IPS-NIHi7 (cell line): ENCODE measurements around the gene PSMC3IP.

Experiments used
- DNase-seq: peaks from one replicate; pipeline ENCODE4 v3.0.0; 2012; ENCODE audit warnings: mixed read lengths; ENCODE audit errors: extremely low spot score

PSMC3IP gene

DNA sequence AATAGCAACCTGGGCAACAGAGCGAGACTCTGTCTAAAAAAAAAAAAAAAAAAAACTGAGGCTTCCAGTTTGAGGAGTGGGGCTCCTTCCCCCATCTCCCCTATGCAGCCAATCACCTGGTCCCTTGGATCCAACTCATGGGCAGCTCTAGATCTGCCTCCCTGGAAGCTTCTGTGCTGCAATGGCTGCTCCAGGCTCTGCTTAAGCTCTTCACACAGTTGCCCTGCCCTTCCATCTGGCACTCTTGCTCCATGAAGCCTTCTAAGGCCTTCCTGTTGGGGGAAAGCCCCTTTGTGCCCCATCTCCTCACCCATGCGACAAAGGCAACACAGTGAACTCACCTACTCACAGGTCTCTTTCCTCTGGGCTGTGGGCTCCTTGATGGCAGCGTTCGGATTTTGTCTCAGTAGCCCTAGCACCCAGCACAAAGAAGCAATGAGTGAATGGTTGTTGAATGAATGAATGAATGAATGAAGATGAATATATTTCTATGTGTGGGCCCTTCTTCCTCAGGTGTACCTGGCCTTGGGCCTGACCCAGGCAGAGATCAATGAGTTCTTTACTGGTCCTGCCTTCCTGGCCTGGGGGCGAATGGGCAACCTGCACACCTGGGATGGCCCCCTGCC lies 39.6 kb downstream of the PSMC3IP start:
- no peak for DNase-seq

- no peak for DNase-seq
Measured at GRCh38 chr17:42537156-42537805, 40.2 kb downstream of the PSMC3IP start.

- peak; percentile 92 for DNase-seq
Measured at GRCh38 chr17:42536372-42537155, 41.0 kb downstream of the PSMC3IP start.

- peak; percentile 98 for DNase-seq
Measured at GRCh38 chr17:42536048-42536371, 41.5 kb downstream of the PSMC3IP start, which contains the start of gene NAGLU. Gene NAGLU (plus strand): TSS chr17:42536241. CDS start chr17:42536273, 32 bp downstream.

DNA sequence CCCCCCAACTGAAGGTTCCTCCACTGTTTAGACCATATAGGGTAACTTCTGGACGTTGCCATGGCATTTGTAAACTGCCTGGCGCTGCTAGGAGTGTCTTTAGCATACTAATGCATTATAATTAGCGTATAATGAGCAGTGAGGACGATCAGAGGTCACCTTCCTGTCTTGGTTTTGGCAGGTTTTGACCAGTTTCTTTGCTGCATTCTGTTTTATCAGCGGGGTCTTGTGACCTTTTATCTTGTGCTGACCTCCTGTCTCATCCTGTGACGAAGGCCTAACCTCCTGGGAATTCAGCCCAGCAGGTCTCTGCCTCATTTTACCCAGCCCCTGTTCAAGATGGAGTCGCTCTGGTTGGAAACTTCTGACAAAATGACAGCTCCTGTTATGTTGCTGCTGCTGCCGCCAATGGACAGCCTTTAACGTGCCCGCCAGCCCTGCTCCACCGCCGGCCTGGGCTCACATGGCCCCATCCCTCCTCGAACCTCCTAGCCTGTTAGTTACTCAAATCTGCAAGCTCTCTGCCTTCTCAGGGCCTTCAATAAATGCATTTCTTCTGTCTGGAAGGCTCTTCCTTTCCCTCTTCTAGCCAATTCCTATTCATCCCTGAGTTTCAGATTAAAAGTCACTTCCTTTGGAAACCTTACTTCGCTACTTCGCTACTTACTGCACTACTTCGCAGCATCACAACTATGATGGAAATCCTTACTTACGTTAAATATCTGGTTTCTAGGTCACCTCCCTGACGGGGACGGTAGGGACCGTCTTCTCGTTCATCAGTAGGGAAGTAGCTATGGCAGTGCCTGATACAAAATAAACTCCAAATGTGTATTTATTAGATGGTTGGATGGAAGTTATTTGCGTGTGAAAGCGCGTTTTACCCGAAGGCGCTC lies 42.1 kb downstream of the PSMC3IP start:
- DNase-seq: no peak

- peak; percentile 59 for DNase-seq
Measured at GRCh38 chr17:42531455-42532354, 45.8 kb downstream of the PSMC3IP start.

DNA sequence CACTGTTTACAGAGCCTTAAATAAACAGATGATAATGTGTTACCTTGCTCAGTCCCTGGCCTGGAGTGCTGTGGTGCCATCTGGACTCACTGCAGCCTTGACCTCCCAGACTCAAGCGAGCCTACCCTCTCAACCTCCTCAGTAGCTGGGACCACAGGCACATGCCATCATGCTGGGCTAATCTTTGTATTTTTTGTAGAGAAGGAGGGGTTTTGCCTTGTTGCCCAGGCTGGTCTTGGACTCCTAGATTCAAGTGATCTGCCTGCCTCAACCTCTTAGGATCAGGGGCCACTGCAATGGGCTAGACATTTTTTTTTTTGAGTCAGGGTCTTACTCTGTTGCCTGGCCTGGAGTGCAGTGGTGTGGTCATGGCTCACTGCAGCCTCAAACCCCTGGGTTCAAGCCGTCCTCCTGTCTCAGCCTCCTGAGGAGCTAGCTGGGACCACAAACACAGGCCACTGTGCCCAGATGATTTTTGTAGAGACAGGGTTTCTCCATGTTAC lies 46.5 kb downstream of the PSMC3IP start:
- DNase-seq: no peak

DNA sequence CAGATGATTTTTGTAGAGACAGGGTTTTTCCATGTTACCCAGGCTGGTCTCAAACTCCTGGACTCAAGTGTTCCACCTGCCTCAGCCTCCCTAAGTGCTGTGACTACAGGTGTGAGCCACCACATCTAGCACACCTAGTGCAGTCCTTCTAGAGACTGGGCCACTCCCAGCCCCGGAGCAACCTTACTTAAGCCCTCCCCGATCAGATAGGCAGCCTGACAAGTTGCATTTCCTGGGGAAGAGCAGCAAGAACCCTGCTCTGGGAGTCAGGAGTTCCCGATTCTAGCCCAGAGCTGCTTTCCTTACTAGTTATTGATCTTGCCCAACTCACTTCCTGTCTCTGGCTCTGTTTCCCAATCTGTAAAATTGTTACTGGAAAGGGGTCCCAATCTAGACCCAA lies 48.5 kb downstream of the PSMC3IP start:
- no peak for DNase-seq

- no peak for DNase-seq
Measured at GRCh38 chr17:42527932-42528331, 49.6 kb downstream of the PSMC3IP start.

- DNase-seq: no peak
Measured at GRCh38 chr17:42526031-42526444, 51.5 kb downstream of the PSMC3IP start.

GRCh38 chr17:42525221-42525620 lies 52.3 kb downstream of the PSMC3IP start:
- DNase-seq: no peak

DNA sequence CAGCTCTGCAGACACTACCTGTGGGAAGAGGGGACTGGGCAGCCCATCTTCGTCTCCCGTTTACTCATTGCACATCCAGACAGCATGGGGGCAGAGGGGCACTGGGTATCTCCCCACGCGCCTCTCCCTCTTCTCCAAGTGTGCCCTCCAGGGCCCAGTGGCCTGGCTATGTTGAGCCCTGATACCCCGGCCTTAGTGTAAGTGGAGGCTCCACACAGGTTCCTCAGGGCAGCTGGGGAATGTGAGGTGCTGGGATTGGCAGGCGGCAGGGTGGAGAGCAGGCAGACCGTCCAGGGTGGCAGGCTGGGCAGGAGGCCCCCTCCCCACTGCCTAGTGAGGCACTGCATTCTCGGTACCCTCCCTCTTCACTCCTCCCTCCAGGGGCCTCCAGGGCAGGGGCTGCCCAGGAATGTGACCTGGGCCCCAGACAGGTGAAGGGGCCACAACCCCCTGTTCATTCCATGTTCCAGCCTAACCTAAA lies 54.7 kb downstream of the PSMC3IP start:
- DNase-seq: no peak
